Gastroesophageal sphincter (tissue), 4 donors: ENCODE results near the gene BABAM1. TPM values are rescaled to one million over a fixed set of nuclear protein-coding genes. Genes with fewer than 3 reads are reported as not detected.

ENCODE experiments used
- ATAC-seq: fragments of 150-250 bp; one replicate; pipeline ENCODE4 v1.9.1; 2016; ENCODE audit warnings: mild to moderate bottlenecking, moderate library complexity
- H3K27ac ChIP-seq, 4 donors: fragments of 200-600 bp; sonication (generic) in 3 of 4; 1 replicate in 3 of 4; 2 replicates in 1 of 4; pipeline ENCODE4 v1.5.1; 2016 to 2019
- H3K27me3 ChIP-seq: fragments of 200-600 bp; sonication (generic); one replicate; pipeline ENCODE4 v1.5.1; 2019
- H3K36me3 ChIP-seq, 2 donors: fragments of 200-600 bp; sonication (generic); one replicate each; pipeline ENCODE4 v1.5.1; 2019; ENCODE audit warnings: control low read depth in 1 of 2
- H3K4me1 ChIP-seq, 3 donors: fragments of 200-600 bp; sonication (generic); 1 replicate in 2 of 3; 2 replicates in 1 of 3; pipeline ENCODE4 v1.5.1; 2016 to 2019; ENCODE audit warnings: control low read depth in 2 of 3
- H3K4me3 ChIP-seq, 2 donors: fragments of 200-600 bp; sonication (generic); one replicate each; pipeline ENCODE4 v1.5.1; 2019; ENCODE audit warnings: mild to moderate bottlenecking in 1 of 2, moderate library complexity in 1 of 2
- H3K9me3 ChIP-seq, 3 donors: fragments of 200-600 bp; sonication (generic); one replicate each; pipeline ENCODE4 v1.5.1; 2017 to 2019; ENCODE audit warnings: control low read depth in 2 of 3
- CTCF ChIP-seq, 4 experiments: fragments of 200-600 bp in 2 of 4; fragments of 450-650 bp in 2 of 4; sonication (generic) in 1 of 4; IDR thresholded peaks; one replicate each; pipeline ENCODE4 v1.5.1; 2017 to 2019; ENCODE audit warnings: antibody characterized with exemption in 4 of 4, mild to moderate bottlenecking in 2 of 4, moderate library complexity in 2 of 4
- EP300 ChIP-seq: sonication (generic); formaldehyde crosslinking; IDR thresholded peaks from one replicate; pipeline ENCODE4 v1.6.1; 2017; ENCODE audit warnings: antibody characterized with exemption, mild to moderate bottlenecking
- POLR2A ChIP-seq, 2 donors: fragments of 450-650 bp; IDR thresholded peaks; one replicate each; pipeline ENCODE4 v1.6.1; 2017; ENCODE audit warnings: antibody characterized with exemption in 2 of 2, mild to moderate bottlenecking in 2 of 2, moderate library complexity in 1 of 2
- POLR2AphosphoS5 ChIP-seq: sonication (generic); formaldehyde crosslinking; IDR thresholded peaks from one replicate; pipeline ENCODE4 v1.6.1; 2017; ENCODE audit warnings: antibody characterized with exemption
- WGBS, 2 donors: methylation state at CpG; one replicate each; pipeline ENCODE4 v1.1.5; 2018; ENCODE audit warnings: low coverage in 1 of 2; 5-methylcytosine and 5-hydroxymethylcytosine counted together
- total RNA-seq, 4 donors: library from RNA; depleted of rRNA; stranded (reverse); fragments of >200 nt; gene quantifications; one replicate each; pipeline ENCODE4 v1.1.0, GENCODE V29; 2016

BABAM1 gene
- total RNA-seq, 4 donors from 2014 or later = 62.6 to 91.8 (median 81.9) TPM

GRCh38 chr19:17320435-17320834 lies 53.2 kb downstream of the BABAM1 start:
- no peak overlapping the region for H3K27ac ChIP-seq
- TF ChIP-seq POLR2A (IDR thresholded peaks at IDR 0.05) (no peak), CTCF (IDR thresholded peaks at IDR 0.05) (no peak)
- ATAC-seq = no peak
- peaks cover 0 to 86% of the 10 kb centered on the region in 2 donors for H3K36me3 ChIP-seq
- peaks cover 0 to 27% (median 0%) of the 10 kb centered on the region in 3 donors for H3K4me1 ChIP-seq
- H3K27me3 ChIP-seq = no peaks in the 10 kb centered on the region
- no peaks in the 10 kb centered on the region for H3K9me3 ChIP-seq
- no CpG with 5 or more reads among the region's 11 CpGs for WGBS, 2 donors
- no peak overlapping the region for H3K4me3 ChIP-seq

- Histone ChIP-seq H3K4me1 (peaks cover 0 to 36% (median 0%) of the 10 kb centered on the region in 3 donors), H3K4me3 (no peak overlapping the region), H3K36me3 (peaks cover 0 to 71% of the 10 kb centered on the region in 2 donors), H3K27ac (no peak overlapping the region), H3K9me3 (no peaks in the 10 kb centered on the region), H3K27me3 (no peaks in the 10 kb centered on the region)
- 100% methylated on average over 1 to 2 of the region's 19 CpGs for WGBS, 2 donors
- TF ChIP-seq POLR2AphosphoS5 (no peak), POLR2A (IDR thresholded peaks at IDR 0.05) (no peak), EP300 (no peak), CTCF (IDR thresholded peaks at IDR 0.05) (no peak)
- ATAC-seq = no peak
These were observed 54.6 kb downstream of the BABAM1 start for GRCh38 chr19:17321655-17322489.

GRCh38 chr19:17322854-17323253 lies 55.6 kb downstream of the BABAM1 start:
- no peak for ATAC-seq
- TF ChIP-seq CTCF (IDR thresholded peaks at IDR 0.05) (no peak), EP300 (no peak), POLR2AphosphoS5 (no peak), POLR2A (IDR thresholded peaks at IDR 0.05) (no peak)
- no peaks in the 10 kb centered on the region for H3K9me3 ChIP-seq
- no peaks in the 10 kb centered on the region for H3K27me3 ChIP-seq
- H3K27ac ChIP-seq = no peak overlapping the region
- WGBS, 2 donors = 54% methylated on average over 3 of the region's 10 CpGs; no CpG with 5 or more reads in 1 of the 2 donors
- peaks cover 0 to 46% (median 0%) of the 10 kb centered on the region in 3 donors for H3K4me1 ChIP-seq
- peaks cover 0 to 62% of the 10 kb centered on the region in 2 donors for H3K36me3 ChIP-seq
- H3K4me3 ChIP-seq = no peak overlapping the region

- Histone ChIP-seq H3K36me3 (peaks cover 0 to 57% of the 10 kb centered on the region in 2 donors), H3K4me3 (peak overlapping the region in 1 of 2 donors; percentile 4), H3K4me1 (peaks cover 0 to 52% (median 0%) of the 10 kb centered on the region in 3 donors)
These were observed 56.2 kb downstream of the BABAM1 start for GRCh38 chr19:17323300-17323963.

More at GRCh38 chr19:17323300-17323963, 56.2 kb downstream of the BABAM1 start:
- 57% methylated on average over 3 of the region's 56 CpGs; no CpG with 5 or more reads in 1 of the 2 donors for WGBS, 2 donors
- H3K9me3 ChIP-seq = no peaks in the 10 kb centered on the region
- no peaks in the 10 kb centered on the region for H3K27me3 ChIP-seq
- TF ChIP-seq POLR2A (IDR thresholded peaks at IDR 0.05) = no peak
- no peak for TF ChIP-seq POLR2AphosphoS5
- no peak for TF ChIP-seq CTCF (IDR thresholded peaks at IDR 0.05)
- TF ChIP-seq EP300 = no peak
- peak overlapping the region in 1 of 4 donors; percentile 19 for H3K27ac ChIP-seq
- ATAC-seq = no peak
